Loucy (cell line): ENCODE data around the gene PRR36.

Experiments
- EZH2phosphoT487 ChIP-seq: fragments of 200-600 bp; IDR thresholded peaks from 2 replicates; pipeline ENCODE4 v1.6.1; 2018; ENCODE audit warnings: antibody characterized with exemption, mild to moderate bottlenecking, moderate library complexity, borderline replicate concordance
- TF ChIP-seq, protein P1 (sequence below): fragments of 200-600 bp; sonication (generic); conservative IDR thresholded peaks from 2 replicates; pipeline ENCODE4 v1.5.1; 2014; ENCODE audit warnings: mild to moderate bottlenecking, antibody characterized with exemption, low read length

DNA sequence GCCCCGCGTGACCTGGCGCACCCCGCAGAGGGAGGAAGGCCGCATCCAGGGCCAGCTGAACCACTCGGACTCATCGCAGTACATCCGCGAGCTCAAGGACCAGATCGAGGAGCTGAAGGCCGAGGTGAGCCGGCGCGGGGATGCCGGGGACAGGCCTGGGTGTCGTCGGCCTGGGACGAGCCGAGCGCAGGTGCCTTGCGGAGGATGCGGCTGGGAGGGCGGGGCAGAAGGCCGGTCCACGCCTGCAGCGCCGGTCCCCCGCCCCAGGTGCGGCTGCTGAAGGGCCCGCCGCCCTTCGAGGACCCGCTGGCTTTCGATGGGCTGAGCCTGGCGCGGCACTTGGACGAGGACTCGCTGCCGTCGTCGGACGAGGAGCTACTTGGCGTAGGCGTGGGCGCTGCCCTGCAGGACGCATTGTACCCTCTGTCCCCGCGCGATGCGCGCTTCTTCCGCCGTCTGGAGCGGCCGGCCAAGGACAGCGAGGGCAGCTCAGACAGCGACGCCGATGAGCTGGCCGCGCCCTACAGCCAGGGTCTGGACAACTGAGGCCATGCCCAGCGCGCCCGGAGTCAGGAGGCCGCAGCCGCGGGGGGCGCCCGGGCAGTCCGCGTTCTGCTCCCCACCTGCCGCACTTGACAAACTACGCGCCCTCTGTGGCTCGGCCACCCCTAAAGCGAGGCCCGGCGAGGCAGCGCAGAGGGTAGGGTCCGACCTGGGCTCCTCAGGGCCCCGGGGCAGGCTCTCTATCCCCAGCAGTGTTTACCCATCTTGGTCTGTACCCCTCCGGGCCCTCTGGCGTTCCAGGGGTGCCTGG is 10.8 kb downstream of the PRR36 start:
- TF ChIP-seq, protein P1, sequence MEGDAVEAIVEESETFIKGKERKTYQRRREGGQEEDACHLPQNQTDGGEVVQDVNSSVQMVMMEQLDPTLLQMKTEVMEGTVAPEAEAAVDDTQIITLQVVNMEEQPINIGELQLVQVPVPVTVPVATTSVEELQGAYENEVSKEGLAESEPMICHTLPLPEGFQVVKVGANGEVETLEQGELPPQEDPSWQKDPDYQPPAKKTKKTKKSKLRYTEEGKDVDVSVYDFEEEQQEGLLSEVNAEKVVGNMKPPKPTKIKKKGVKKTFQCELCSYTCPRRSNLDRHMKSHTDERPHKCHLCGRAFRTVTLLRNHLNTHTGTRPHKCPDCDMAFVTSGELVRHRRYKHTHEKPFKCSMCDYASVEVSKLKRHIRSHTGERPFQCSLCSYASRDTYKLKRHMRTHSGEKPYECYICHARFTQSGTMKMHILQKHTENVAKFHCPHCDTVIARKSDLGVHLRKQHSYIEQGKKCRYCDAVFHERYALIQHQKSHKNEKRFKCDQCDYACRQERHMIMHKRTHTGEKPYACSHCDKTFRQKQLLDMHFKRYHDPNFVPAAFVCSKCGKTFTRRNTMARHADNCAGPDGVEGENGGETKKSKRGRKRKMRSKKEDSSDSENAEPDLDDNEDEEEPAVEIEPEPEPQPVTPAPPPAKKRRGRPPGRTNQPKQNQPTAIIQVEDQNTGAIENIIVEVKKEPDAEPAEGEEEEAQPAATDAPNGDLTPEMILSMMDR, result no peak
- no peak for TF ChIP-seq EZH2phosphoT487
